DMS79 treated with DMSO at 0.1 percent for 48 hours (cell line): ENCODE measurements around the gene RIIAD1.
"Not testable (repeated sequence)": the region's sequence is repeated elsewhere in the genome, so short reads cannot be mapped to it uniquely, and the experiment has no call there.

Experiments
- DNase-seq: peaks from one replicate; lab custom pipeline; 2025; lab: John Stamatoyannopoulos, UW

RIIAD1 gene

GRCh38 chr1:151711044-151711800 is 10.1 kb upstream of the RIIAD1 start:
- DNase-seq, result no peak

DNA sequence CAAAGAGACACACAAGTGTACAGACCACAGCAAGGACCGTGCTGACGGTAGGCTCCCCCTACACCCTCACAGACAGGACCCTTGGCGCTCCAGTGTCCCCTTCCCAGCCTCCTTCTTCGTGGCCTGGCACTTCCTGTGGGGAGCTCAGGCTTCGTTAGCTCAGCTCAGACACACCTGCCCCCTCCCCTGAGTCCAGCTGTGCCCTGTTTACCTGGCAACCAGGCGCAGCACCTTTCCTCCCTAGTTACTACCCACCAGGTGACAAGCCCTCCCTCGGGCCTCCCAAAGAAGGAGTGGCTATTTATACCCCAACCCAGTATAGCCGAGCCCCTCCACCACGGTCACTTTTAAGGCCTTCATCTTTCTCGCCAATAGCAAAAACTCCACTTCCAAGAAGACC is 9.4 kb upstream of the RIIAD1 start:
- DNase-seq, result no peak

GRCh38 chr1:151713044-151713443 is 8.3 kb upstream of the RIIAD1 start:
- no peak for DNase-seq

- peak; percentile 45 for DNase-seq
Measured at GRCh38 chr1:151713874-151714273, 7.4 kb upstream of the RIIAD1 start.

DNA sequence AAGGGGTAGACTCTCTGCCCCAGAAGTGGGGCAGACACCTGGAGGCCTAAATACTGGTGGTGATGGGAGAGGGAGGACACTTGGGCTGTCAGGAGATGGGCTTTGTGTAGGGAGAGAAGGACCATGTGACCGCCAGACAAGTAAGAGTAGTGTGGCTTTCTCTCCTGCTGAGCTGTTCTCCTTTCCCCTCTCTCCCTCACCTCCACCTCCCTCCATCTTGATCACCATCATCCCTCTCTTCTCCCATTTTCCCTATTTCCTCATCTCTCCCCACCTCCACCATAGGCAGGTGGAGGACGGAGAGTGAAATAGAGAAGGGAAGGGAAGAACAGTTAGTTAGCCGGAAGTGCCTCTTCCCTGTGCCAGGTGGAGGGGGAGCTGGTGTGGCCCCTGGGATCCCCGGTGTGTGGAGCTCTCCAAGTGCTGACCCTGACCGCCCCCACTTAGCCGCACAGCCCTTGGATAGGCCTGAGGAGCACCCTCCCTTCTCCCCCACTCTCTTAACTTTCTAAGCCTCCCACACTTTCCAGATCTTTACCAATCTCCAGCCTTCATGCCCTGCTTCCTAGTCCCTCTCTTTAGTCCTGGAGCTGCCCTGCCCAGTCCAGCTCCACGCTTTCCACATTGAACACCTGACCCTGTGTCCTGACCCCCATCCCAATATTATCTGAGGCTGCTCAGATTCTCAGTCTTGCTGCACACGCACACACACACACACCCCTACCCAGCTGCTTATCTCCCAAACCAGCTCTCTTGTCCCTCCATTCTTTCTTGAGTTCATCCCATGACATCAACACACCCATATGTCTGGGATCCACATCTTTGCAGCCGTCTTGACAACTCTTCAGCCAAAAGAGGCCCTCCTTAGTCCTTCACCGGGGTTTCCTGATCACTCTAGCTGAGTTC is 6.2 kb upstream of the RIIAD1 start:
- no peak for DNase-seq

GRCh38 chr1:151715726-151716404 is 5.5 kb upstream of the RIIAD1 start:
- peak; percentile 55 for DNase-seq

DNA sequence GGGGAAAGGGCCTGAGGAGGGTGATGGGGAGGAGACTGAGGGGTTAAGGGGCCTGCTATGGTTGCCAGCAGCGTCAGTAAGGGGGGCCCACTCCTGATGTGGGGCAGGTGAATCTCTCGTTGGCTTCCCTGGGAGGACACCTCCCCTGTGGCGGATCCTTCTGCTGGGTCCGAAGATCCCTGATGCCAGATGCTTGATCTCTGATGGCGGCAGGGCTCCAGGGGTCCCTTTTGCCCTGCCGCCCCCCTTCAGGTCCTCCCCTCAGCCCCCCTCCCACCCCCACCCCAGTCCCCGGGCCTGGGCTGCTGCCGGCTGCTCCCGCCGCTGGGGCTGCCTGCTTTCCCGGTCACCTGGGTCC is 4.9 kb upstream of the RIIAD1 start:
- no peak for DNase-seq

- DNase-seq, result peak; percentile 99
Measured at GRCh38 chr1:151716771-151717631, 4.3 kb upstream of the RIIAD1 start, which contains the start of gene CELF3. CELF3 (minus strand) TSS chr1:151716803; CDS start chr1:151716020, 783 bp downstream.

- DNase-seq, result peak; percentile 25
Measured at GRCh38 chr1:151718011-151718431, 3.3 kb upstream of the RIIAD1 start.

DNA sequence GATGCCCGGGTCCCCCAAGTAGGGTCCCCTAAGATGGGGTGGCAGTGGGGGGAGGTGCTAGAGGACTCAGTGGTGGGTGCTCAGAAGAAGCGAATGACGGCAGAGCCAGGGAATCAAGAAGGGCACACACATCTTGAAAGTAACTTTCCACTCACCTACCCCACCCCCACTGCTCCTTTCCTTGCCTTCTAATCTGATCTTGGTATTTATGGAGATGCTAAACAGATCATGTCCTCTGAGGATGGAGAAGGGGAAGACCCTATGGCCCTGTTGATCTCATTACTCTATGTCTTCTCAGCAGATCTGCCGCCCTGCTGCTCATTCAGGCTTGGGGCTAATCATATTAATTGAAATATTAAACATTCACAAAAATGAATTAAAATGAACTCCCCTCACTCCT is 2.7 kb upstream of the RIIAD1 start:
- DNase-seq, result no peak

- no peak for DNase-seq
Measured at GRCh38 chr1:151720125-151720524, 1.2 kb upstream of the RIIAD1 start.

GRCh38 chr1:151720554-151720953 is 768 bp upstream of the RIIAD1 start:
- no peak for DNase-seq

DNA sequence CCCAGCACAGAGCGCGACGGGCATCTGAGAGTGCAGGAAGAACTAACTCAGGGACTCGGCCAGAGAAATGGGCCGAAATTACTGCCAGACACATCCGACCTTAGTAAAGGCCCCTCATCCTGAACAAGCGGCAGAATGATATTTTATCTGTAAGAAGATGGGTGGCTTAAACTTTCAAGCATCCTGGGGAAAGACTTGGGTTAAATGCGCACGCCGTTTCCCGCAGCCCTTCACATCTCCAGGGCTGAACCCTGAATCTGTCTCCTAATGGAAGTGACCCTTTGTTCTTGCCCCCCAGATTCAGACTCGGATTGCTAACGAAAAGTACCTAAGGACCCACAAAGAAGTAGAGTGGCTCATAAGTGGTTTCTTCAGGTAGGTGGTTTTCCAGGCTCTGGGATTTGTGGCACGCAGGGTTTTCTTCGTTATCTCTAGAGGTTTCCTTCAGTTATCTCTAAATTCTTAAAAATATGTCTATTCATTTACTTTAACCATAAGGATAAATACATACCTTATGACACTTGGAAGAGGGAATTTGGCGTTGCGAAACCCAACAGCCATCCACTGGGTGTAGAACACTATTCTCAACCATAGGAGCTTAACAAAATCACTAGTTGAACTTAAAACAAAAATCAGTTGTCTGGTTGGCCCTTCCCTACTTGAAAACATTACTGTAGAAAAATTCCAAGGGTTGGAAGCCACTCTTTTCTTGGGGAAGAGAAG is 627 bp downstream of the RIIAD1 start:
- DNase-seq, result no peak

GRCh38 chr1:151723726-151724370 is 2.5 kb downstream of the RIIAD1 start:
- no peak for DNase-seq

GRCh38 chr1:151728151-151729054 is 7.1 kb downstream of the RIIAD1 start:
- no peak for DNase-seq

DNA sequence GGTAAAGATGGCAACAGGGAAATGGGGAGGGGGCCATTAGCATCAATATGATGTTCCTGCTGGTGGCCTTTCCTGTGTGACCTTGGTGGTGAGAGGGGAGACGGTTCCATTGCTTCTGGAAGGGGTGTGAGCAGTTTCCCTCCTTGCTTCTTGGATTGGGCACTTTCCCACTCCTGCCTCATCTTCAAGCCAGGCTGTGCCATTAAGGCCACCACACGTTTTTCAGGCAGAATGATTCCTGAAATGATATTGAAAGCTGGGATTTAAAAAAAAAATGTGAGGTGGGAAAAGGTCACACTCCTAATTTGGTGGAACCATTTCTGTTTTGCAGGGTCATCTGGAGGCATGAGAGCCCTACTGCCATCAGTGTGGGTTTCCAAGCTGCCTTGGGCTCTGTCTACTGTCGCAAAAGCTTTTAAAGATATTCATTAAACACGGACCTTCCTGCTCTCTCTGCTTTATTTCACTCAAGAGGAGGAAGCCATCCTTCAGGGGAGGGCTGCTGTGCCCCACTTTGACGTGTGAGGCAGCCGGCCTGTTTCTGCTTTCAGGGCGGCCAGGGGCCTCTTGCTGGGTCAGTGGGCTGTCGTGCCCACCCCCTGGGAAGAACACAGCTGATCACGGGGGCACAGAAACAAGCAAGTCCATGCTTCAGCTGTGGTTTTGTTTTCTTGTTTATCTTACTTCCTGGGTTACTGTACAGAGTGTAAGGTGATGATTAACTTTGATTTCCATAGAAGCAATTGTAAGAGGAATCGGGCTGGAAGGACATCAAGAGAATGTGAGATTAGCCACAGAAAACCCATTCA is 8.0 kb downstream of the RIIAD1 start:
- no peak for DNase-seq

GRCh38 chr1:151729966-151730291 is 8.6 kb downstream of the RIIAD1 start:
- no peak for DNase-seq

- DNase-seq, result no peak
Measured at GRCh38 chr1:151733126-151733525, 11.8 kb downstream of the RIIAD1 start.

DNA sequence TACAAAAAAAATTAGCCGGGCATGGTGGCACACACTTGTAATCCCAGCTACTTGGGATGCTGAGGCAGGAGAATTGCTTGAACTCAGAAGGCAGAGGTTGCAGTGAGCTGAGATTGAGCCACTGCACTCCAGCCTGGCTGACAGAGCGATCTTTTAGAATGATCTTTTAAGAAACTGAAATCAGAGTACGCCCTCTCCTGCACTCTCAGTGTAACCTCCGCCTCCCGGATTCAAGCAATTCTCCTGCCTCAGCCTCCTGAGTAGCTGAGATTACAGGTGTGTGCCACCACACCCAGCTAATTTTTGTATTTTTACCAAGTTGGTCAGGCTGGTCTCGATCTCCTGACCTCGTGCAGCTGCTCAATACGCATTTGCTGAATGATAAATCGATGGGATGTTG is 12.7 kb downstream of the RIIAD1 start:
- not testable (repeated sequence) for DNase-seq
